GM12878 (cell line): ENCODE data around the gene CORO1C.

Experiments
- CEBPB ChIP-seq, 2 experiments: fragments of 150-350 bp in 1 of 2; IDR thresholded peaks; 2 replicates each; pipeline ENCODE4 v1.6.1; 2012 to 2014; ENCODE audit warnings: low read depth in 2 of 2, low read length in 2 of 2, borderline replicate concordance in 1 of 2, inconsistent platforms in 1 of 2
- IKZF2 ChIP-seq, 2 experiments: fragments of 450-650 bp; IDR thresholded peaks; 2 replicates each; pipeline ENCODE4 v1.6.1; 2017; ENCODE audit warnings: mild to moderate bottlenecking in 2 of 2, moderate library complexity in 2 of 2
- POLR2A ChIP-seq: IDR thresholded peaks from 2 replicates; pipeline ENCODE4 v1.6.1; 2011; ENCODE audit warnings: low read depth, mild to moderate bottlenecking, low read length
- POLR2AphosphoS5 ChIP-seq: IDR thresholded peaks from 2 replicates; pipeline ENCODE4 v1.6.1; 2011; ENCODE audit warnings: mild to moderate bottlenecking, low read length, inconsistent platforms
- SRF ChIP-seq, 2 experiments: IDR thresholded peaks; 2 replicates each; pipeline ENCODE4 v1.6.1; 2011; ENCODE audit warnings: low read depth in 2 of 2, low read length in 2 of 2, mild to moderate bottlenecking in 1 of 2, moderate library complexity in 1 of 2
- ZNF24 ChIP-seq: fragments of 450-650 bp; IDR thresholded peaks from 2 replicates; pipeline ENCODE4 v1.6.1; 2017; ENCODE audit warnings: antibody characterized with exemption, mild to moderate bottlenecking
- ZZZ3 ChIP-seq: IDR thresholded peaks from 2 replicates; pipeline ENCODE4 v1.6.1; 2011; ENCODE audit warnings: low read depth; ENCODE audit not compliant: control insufficient read depth, insufficient read length
- TF ChIP-seq, protein P1 (sequence below), 3 experiments: IDR thresholded peaks in 2 of 3; conservative IDR thresholded peaks in 1 of 3; 2 replicates each; pipeline ENCODE4 v1.5.1; 2011; ENCODE audit warnings: low read depth in 3 of 3, low read length in 3 of 3, mild to moderate bottlenecking in 3 of 3, control low read depth in 2 of 3, moderate library complexity in 2 of 3, inconsistent platforms in 1 of 3, mixed read lengths in 1 of 3; ENCODE audit not compliant: control insufficient read depth in 2 of 3, insufficient read depth in 1 of 3; ENCODE audit errors: extremely low read depth in 1 of 3
- TF ChIP-seq, protein P2 (sequence below): IDR thresholded peaks from 2 replicates; pipeline ENCODE4 v1.6.1; 2012; ENCODE audit warnings: low read depth, low read length, improper control_type of control experiment

DNA sequence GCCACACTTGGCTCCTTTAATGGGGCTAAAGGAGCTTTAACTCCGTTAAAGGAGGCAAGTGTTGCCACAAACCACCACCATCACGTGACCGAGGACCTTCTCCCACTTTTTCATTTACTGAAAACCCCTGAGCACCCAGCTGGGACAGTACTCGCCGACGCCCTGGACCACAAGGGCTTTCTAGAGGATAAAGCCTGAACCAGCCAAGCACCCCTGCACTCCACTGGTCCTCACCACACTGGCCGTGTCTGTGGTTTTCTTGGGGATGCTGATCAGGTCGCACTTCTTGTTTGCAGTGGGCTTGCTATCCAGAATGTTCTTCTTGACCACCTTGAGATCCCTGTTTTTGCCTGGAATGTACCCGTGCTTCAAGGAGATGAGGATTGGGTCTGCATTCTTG is 82.9 kb downstream of the CORO1C start:
- TF ChIP-seq SRF (IDR thresholded peaks at IDR 0.05; ENCODE audit: low read depth in 2 of 2, low read length in 2 of 2): no peak
- no peak for TF ChIP-seq ZZZ3
- TF ChIP-seq POLR2AphosphoS5: no peak
- TF ChIP-seq, protein P1, sequence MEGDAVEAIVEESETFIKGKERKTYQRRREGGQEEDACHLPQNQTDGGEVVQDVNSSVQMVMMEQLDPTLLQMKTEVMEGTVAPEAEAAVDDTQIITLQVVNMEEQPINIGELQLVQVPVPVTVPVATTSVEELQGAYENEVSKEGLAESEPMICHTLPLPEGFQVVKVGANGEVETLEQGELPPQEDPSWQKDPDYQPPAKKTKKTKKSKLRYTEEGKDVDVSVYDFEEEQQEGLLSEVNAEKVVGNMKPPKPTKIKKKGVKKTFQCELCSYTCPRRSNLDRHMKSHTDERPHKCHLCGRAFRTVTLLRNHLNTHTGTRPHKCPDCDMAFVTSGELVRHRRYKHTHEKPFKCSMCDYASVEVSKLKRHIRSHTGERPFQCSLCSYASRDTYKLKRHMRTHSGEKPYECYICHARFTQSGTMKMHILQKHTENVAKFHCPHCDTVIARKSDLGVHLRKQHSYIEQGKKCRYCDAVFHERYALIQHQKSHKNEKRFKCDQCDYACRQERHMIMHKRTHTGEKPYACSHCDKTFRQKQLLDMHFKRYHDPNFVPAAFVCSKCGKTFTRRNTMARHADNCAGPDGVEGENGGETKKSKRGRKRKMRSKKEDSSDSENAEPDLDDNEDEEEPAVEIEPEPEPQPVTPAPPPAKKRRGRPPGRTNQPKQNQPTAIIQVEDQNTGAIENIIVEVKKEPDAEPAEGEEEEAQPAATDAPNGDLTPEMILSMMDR (IDR thresholded peaks at IDR 0.05 in 2 of 3, conservative IDR thresholded peaks at IDR 0.05 in 1 of 3; ENCODE audit: control insufficient read depth in 2 of 3, extremely low read depth in 1 of 3, insufficient read depth in 1 of 3, low read depth in 3 of 3, low read length in 3 of 3): no peak
- TF ChIP-seq IKZF2 (IDR thresholded peaks at IDR 0.05): no peak
- no peak for TF ChIP-seq CEBPB (IDR thresholded peaks at IDR 0.05; ENCODE audit: borderline replicate concordance in 1 of 2, low read depth in 2 of 2, low read length in 2 of 2)
- TF ChIP-seq, protein P2, sequence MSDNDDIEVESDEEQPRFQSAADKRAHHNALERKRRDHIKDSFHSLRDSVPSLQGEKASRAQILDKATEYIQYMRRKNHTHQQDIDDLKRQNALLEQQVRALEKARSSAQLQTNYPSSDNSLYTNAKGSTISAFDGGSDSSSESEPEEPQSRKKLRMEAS: no peak
- no peak for TF ChIP-seq ZNF24
- no peak for TF ChIP-seq POLR2A
